ENCODE measurements around the gene LY6G5C.

Gene LY6G5C

DNA sequence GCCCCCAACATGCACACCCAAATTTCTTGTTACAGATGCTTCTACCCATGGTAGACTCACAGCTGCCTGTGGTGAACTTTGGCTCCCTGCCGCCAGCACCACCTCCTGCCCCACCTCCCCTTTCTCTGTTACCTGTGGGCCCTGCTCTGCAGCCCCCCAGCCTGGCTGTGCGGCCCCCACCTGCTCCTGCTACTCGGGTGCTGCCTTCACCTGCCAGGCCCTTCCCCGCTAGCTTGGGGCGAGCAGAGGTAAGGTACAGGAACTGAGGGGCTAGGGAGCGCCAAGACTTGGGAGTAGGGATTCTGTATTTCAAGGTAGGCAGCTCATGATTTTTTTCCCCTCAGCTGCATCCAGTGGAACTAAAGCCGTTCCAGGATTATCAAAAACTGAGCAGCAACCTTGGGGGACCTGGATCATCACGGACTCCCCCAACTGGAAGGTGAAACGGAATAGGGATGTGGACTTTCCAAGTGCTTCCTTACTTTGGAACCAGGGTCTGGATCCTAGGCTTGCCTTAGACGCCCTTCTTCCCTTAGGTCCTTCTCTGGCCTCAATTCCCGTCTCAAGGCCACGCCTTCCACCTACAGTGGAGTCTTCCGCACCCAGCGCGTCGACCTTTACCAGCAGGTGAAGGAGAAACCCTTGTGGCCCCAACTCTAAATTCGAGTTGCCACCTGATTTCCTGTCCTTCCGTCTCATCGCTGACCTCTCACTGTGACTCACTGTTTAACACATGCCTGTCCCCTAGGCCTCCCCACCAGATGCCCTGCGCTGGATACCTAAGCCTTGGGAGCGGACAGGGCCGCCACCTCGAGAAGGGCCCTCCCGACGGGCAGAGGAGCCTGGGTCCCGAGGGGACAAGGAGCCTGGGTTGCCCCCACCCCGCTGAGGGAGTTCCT is 43.9 kb downstream of the LY6G5C start:
- no peak for DNase-seq

DNA sequence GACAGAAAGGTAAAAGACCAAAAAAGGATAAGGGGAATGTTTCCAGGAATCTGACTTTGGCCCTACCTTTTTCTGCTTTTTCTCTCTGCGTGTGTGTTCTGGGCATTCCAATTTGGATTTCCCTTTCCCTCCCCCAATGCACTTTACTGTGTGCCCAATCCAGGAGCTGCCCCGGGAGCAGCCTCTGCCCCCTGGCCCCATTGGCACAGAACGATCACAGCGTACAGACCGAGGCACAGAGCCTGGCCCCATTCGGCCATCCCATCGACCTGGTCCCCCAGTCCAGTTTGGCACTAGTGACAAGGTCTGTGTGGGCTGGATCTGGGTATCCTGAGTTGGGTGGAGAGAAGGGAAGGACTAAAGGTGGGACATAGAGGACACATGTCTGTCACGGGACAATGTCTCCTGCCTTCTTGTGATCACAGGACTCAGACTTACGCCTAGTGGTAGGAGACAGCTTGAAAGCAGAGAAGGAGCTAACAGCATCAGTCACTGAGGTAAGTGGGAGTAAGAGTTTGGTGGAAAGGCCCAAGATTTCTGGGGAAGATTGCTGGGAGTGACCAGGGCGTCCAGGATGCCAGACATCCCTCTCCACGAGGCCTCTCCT is 45.8 kb downstream of the LY6G5C start:
- no peak for DNase-seq

DNA sequence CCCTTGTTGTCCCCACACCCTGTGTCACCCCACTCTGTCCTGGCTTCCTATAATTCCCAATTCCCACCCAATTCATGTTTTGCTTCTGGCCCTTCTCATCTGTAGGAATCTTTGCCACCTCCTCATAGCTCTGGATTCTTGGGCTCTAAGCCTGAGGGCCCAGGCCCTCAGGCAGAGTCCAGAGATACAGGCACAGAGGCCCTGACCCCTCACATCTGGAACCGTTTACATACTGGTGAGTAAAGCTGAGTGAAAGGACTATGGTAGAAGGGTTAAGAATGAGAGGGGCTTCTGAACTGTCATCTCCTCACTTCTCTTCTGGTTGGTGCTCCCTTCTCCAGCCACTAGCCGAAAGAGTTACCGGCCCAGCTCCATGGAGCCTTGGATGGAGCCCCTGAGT is 46.7 kb downstream of the LY6G5C start:
- no peak for DNase-seq

DNA sequence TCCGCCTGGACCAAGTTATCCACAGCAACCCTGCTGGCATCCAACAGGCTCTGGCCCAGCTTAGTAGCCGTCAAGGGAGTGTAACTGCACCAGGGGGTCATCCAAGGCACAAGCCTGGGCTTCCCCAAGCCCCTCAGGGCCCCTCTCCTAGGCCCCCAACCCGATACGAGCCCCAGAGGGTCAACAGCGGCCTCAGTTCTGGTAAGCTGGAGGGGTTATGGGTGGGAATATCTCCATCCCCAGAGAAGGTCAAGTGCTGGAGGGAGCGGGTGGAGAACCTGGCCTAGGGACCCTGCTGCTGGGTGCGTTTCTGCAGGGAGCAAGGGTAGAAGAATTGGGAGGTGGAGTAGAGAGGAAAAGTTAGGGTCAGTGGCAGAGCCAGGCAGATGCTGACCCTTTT is 47.4 kb downstream of the LY6G5C start:
- no peak for DNase-seq

DNA sequence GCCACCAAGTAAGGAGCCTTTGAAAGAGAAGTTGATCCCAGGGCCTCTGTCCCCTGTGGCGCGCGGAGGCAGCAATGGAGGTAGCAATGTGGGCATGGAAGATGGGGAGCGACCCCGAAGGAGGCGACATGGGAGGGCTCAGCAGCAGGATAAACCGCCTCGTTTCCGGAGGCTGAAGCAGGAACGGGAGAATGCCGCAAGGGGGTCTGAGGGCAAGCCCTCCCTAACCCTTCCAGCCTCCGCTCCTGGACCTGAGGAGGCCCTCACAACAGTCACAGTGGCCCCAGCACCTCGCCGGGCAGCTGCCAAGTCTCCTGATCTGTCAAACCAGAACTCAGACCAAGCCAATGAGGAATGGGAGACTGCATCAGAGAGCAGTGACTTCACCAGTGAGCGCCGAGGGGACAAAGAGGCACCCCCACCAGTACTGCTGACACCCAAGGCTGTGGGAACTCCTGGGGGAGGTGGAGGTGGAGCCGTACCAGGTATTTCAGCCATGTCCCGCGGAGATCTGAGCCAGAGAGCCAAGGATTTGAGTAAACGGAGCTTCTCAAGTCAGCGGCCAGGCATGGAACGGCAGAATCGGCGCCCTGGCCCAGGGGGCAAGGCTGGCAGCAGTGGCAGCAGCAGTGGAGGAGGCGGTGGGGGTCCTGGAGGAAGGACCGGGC is 48.5 kb downstream of the LY6G5C start:
- DNase-seq, result no peak

DNA sequence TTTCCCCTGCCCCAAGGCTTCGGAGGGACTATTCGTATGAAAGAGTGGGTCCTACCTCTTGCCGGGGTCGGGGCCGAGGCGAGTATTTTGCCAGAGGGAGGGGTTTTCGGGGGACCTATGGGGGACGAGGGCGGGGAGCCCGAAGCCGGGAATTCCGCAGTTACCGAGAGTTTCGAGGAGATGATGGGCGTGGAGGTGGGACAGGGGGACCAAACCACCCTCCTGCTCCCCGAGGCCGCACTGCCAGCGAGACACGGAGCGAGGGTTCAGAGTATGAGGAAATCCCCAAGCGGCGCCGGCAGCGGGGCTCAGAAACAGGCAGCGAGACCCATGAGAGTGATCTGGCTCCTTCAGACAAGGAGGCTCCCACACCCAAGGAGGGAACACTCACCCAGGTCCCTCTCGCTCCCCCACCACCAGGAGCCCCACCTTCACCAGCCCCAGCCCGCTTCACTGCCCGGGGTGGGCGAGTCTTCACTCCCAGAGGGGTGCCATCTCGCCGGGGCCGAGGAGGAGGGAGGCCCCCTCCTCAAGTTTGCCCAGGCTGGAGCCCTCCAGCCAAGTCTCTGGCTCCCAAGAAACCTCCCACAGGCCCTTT is 49.1 kb downstream of the LY6G5C start:
- DNase-seq, result no peak

DNA sequence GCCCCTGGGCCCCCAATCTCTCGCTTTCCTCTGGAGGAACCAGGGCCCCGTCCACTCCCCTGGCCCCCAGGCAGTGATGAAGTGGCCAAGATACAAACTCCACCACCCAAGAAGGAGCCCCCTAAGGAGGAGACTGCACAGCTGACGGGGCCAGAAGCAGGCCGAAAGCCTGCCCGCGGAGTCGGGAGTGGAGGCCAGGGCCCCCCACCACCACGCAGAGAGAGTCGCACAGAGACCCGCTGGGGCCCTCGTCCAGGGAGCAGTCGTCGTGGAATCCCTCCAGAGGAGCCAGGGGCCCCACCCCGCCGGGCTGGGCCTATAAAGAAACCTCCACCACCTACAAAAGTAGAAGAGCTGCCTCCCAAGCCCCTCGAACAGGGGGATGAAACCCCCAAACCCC is 49.7 kb downstream of the LY6G5C start:
- DNase-seq, result no peak

DNA sequence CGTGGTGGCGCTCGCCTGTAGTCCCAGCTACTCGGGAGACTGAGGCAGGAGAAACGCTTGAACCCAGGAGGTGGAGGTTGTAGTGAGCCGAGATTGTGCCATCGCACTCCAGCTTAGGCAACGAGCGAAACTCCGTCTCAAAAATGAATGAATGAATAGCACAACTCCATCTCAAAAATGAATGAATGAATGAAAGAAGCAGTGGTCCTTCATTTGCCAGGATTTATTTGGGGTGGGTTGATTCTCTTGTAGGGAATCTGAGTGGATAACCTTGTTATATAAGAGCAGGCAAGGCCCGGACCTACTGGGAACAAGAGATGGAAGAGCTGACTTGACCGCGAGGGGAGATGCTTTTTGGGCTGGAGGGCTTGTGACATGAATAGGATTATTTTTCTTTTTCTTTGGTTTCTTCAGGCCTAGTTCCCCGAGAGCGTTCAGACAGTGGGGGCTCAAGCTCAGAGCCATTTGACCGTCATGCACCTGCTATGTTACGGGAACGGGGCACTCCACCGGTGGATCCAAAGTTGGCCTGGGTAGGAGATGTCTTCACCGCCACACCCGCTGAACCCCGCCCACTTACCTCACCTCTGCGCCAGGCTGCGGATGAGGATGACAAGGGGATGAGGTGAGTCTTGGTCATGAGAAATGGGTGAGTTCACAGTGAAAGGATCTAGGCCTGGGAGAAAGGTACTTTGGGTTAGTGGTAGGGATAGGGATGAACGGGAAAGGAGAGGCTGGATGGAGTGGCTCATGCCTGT is 50.5 kb downstream of the LY6G5C start:
- DNase-seq, result no peak

DNA sequence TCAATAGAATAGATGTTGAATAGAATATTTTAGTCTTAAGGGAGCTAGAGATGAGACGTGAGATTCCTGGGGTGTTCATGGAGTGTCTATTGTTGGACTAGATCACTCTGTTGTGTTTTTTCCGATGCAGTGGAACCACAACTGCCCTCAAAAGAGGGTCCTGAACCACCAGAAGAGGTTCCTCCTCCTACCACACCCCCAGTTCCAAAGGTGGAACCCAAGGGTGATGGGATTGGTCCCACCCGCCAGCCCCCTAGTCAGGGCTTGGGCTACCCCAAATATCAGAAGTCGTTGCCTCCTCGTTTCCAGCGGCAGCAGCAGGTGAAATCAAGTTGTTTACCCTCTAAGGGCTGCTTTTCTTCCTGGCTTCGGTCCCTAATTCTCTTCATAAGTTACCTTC is 51.9 kb downstream of the LY6G5C start:
- no peak for DNase-seq

DNA sequence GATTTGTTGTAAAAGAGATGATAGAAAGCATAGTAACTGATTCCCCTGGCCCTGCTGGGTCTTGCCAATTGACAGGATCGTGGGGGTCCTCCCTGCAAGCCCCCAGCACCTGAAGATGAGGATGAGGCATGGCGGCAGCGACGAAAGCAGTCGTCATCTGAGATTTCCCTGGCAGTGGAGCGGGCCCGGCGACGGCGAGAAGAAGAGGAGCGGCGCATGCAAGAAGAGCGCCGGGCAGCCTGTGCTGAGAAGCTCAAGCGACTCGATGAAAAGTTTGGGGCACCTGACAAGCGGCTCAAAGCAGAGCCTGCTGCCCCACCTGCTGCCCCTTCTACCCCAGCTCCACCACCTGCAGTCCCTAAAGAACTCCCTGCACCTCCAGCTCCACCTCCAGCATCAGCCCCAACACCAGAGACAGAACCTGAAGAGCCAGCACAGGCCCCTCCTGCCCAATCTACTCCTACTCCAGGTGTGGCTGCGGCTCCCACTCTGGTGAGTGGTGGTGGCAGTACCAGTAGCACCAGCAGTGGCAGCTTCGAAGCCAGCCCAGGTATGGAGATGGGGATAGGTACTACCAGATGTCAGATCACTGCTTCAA is 53.1 kb downstream of the LY6G5C start:
- no peak for DNase-seq

DNA sequence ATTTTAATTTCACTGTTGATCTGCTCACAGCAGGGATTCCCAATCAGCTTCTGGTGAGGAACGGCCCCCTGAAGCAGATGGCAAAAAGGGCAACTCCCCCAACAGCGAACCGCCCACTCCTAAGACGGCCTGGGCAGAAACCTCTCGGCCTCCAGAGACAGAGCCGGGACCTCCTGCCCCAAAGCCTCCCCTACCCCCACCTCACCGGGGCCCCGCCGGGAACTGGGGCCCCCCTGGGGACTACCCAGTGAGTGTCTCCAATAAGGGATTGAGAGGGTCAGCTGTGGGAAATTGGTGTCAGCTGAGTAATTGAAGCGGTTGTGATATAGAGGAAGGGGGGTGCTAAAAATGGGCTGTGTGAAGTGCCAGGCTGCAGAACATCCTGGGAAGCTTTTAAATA is 53.9 kb downstream of the LY6G5C start:
- no peak for DNase-seq

Measured in stimulated activated CD4-positive, alpha-beta T cell treated with anti-CD3 and anti-CD28 coated beads, Interleukin-15, amount 100 ng/mL, for 24 hours (primary cell).